Uterus (tissue), 4 donors: Measurements from ENCODE around the gene UFSP1. TPM values are rescaled to one million over a fixed set of nuclear protein-coding genes. Genes with fewer than 3 reads are reported as not detected.

Experiments used
- DNase-seq, 2 donors: peaks; one replicate each; pipeline ENCODE4 v3.0.0-alpha.2; 2019 to 2020
- H3K27ac ChIP-seq, 2 donors: fragments of 200-600 bp; sonication (generic); 1 replicate in 1 of 2; 2 replicates in 1 of 2; pipeline ENCODE4 v1.5.1; 2016 to 2018
- H3K27me3 ChIP-seq, 2 donors: fragments of 200-600 bp; sonication (generic); one replicate each; pipeline ENCODE4 v1.5.1; 2018 to 2019; ENCODE audit warnings: control low read depth in 1 of 2
- H3K36me3 ChIP-seq, 2 donors: fragments of 200-600 bp; sonication (generic); one replicate each; pipeline ENCODE4 v1.5.1; 2019; ENCODE audit warnings: control low read depth in 1 of 2
- H3K4me1 ChIP-seq, 2 donors: fragments of 200-600 bp; sonication (generic); one replicate each; pipeline ENCODE4 v1.5.1; 2018 to 2019; ENCODE audit warnings: control low read depth in 1 of 2
- H3K4me3 ChIP-seq, 2 donors: fragments of 200-600 bp; sonication (generic); 1 replicate in 1 of 2; 2 replicates in 1 of 2; pipeline ENCODE4 v1.5.1; 2018 to 2019; ENCODE audit warnings: mild to moderate bottlenecking in 1 of 2
- H3K9me3 ChIP-seq, 2 donors: fragments of 200-600 bp; sonication (generic); one replicate each; pipeline ENCODE4 v1.5.1; 2019; ENCODE audit warnings: control low read depth in 1 of 2
- POLR2A ChIP-seq, 2 donors: fragments of 450-650 bp; IDR thresholded peaks; one replicate each; pipeline ENCODE4 v1.6.1; 2016; ENCODE audit warnings: antibody characterized with exemption in 2 of 2, mild to moderate bottlenecking in 1 of 2, moderate library complexity in 1 of 2
- intact Hi-C: fragments of 100-400 bp; cut with DNase I; formaldehyde crosslinking; loops from one replicate; pipeline ENCODE4 v1.15.1; 2023; ENCODE audit warnings: low total_unique reads
- total RNA-seq, 4 donors: library from RNA; depleted of rRNA in 3 of 4; stranded (reverse); fragments of >200 nt in 3 of 4; gene quantifications; one replicate each; pipeline versions ENCODE4 v1.1.0 to v1.2.4, GENCODE V29; 2014 to 2023
- TF ChIP-seq, protein P1 (sequence below), 4 experiments: fragments of 200-600 bp in 2 of 4; fragments of 450-650 bp in 2 of 4; sonication (generic) in 2 of 4; IDR thresholded peaks; one replicate each; pipeline ENCODE4 v1.5.1; 2016 to 2019; ENCODE audit warnings: antibody characterized with exemption in 4 of 4, mild to moderate bottlenecking in 2 of 4, moderate library complexity in 1 of 4
- donor health status: DM: yes; HTN: yes; CAD: no.

UFSP1 gene
- total RNA-seq, 4 donors from 2014 or later: 4.8 to 9.7 (median 5.0) TPM; not detected in 1

- H3K27ac ChIP-seq: no peak overlapping the region
- H3K4me1 ChIP-seq: no peaks in the 10 kb centered on the region
- no peaks in the 10 kb centered on the region for H3K27me3 ChIP-seq
- no peaks in the 10 kb centered on the region for H3K9me3 ChIP-seq
- intact Hi-C loops: no loop called here
- no peak overlapping the region for H3K4me3 ChIP-seq
- no peaks in the 10 kb centered on the region for H3K36me3 ChIP-seq
- TF ChIP-seq POLR2A (IDR thresholded peaks at IDR 0.05): no peak
- TF ChIP-seq, protein P1, sequence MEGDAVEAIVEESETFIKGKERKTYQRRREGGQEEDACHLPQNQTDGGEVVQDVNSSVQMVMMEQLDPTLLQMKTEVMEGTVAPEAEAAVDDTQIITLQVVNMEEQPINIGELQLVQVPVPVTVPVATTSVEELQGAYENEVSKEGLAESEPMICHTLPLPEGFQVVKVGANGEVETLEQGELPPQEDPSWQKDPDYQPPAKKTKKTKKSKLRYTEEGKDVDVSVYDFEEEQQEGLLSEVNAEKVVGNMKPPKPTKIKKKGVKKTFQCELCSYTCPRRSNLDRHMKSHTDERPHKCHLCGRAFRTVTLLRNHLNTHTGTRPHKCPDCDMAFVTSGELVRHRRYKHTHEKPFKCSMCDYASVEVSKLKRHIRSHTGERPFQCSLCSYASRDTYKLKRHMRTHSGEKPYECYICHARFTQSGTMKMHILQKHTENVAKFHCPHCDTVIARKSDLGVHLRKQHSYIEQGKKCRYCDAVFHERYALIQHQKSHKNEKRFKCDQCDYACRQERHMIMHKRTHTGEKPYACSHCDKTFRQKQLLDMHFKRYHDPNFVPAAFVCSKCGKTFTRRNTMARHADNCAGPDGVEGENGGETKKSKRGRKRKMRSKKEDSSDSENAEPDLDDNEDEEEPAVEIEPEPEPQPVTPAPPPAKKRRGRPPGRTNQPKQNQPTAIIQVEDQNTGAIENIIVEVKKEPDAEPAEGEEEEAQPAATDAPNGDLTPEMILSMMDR (IDR thresholded peaks at IDR 0.05): no peak
- no peak for DNase-seq
Observed at GRCh38 chr7:100882201-100882600, 7.3 kb downstream of the UFSP1 start.

DNA sequence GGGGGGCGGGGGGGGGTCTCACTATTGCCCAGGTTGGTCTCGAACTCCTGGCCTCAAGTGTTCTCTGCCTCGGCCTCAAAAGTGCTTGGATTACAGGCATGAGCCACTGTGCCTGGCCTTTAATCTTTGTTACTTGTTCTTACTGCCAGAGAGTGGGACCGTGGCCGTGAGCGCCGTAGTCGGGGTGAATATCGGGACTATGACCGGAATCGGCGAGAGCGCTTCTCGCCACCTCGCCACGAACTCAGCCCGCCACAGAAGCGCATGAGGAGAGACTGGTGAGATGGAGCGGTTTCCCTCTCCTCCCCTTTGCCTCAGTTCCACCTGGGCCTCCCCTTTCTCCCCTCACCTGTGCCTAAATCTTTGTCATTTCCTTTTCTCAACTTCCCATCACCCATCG is 8.4 kb downstream of the UFSP1 start:
- H3K9me3 ChIP-seq: no peaks in the 10 kb centered on the region
- intact Hi-C loops: no loop called here
- no peak for DNase-seq
- H3K4me1 ChIP-seq: peaks cover 0 to under 1% of the 10 kb centered on the region in 2 donors
- no peaks in the 10 kb centered on the region for H3K36me3 ChIP-seq
- H3K27ac ChIP-seq: no peak overlapping the region
- no peaks in the 10 kb centered on the region for H3K27me3 ChIP-seq
- no peak for TF ChIP-seq POLR2A (IDR thresholded peaks at IDR 0.05)
- TF ChIP-seq, protein P1 (IDR thresholded peaks at IDR 0.05): no peak
- no peak overlapping the region for H3K4me3 ChIP-seq

- DNase-seq: no peak
- Histone ChIP-seq H3K9me3 (no peaks in the 10 kb centered on the region), H3K36me3 (no peaks in the 10 kb centered on the region), H3K4me3 (no peak overlapping the region), H3K4me1 (peaks cover 0 to 6% of the 10 kb centered on the region in 2 donors), H3K27me3 (no peaks in the 10 kb centered on the region), H3K27ac (no peak overlapping the region)
- TF ChIP-seq POLR2A (IDR thresholded peaks at IDR 0.05): no peak
- TF ChIP-seq, protein P1 (IDR thresholded peaks at IDR 0.05): no peak
- intact Hi-C loops: no loop called here
Observed at GRCh38 chr7:100880645-100881044, 8.9 kb downstream of the UFSP1 start.

- intact Hi-C loops: no loop called here
- TF ChIP-seq, protein P1 (IDR thresholded peaks at IDR 0.05): no peak
- no peak for TF ChIP-seq POLR2A (IDR thresholded peaks at IDR 0.05)
- Histone ChIP-seq H3K4me3 (no peak overlapping the region), H3K9me3 (no peaks in the 10 kb centered on the region), H3K27me3 (no peaks in the 10 kb centered on the region), H3K4me1 (peaks cover 0 to 6% of the 10 kb centered on the region in 2 donors), H3K27ac (no peak overlapping the region), H3K36me3 (no peaks in the 10 kb centered on the region)
- DNase-seq: no peak
Observed at GRCh38 chr7:100879685-100880261, 9.7 kb downstream of the UFSP1 start.

DNA sequence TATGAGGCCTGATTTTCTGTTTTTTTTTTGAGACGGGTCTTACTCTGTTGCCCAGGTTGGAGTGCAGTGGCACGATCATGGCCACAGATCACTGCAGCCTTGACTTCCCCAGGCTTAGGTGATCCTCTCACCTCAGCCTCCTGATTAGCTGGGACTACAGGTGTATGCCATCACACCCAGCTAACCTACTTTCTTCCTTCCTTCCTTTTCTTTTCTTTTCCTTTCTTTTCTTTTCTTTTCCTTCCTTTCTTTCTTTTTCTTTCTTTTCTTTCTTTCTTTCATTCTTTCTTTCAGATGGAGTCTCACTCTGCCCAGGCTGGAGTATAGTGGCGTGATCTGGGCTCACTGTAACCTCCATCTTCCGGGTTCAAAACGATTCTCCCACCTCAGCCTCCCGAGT is 10.8 kb downstream of the UFSP1 start:
- Histone ChIP-seq H3K27me3 (no peaks in the 10 kb centered on the region), H3K4me1 (peaks cover 0 to 13% of the 10 kb centered on the region in 2 donors), H3K9me3 (no peaks in the 10 kb centered on the region), H3K4me3 (no peak overlapping the region), H3K36me3 (no peaks in the 10 kb centered on the region), H3K27ac (no peak overlapping the region)
- DNase-seq: no peak
- intact Hi-C loops: no loop called here
- TF ChIP-seq POLR2A (IDR thresholded peaks at IDR 0.05): no peak

DNA sequence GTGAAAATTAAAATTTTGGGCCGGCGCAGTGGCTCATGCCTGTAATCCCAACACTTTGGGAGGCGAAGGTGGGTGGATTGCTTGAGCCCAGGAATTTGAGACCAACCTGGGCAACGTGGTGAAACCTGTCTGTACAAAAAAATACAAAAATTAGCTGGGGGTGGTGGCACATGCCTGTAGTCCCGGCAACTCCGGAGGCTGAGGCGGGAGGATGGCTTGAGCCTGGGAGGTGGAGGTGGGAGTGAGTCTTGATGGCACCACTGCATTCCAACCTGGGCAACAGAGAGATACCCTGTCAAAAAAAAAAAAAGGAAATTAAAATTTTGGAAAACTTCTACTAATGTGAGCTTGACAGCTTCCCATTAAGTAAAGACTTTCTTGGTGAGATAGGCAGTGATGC is 11.5 kb downstream of the UFSP1 start:
- TF ChIP-seq, protein P1 (IDR thresholded peaks at IDR 0.05): no peak
- TF ChIP-seq POLR2A (IDR thresholded peaks at IDR 0.05): no peak
- intact Hi-C loops: no loop called here
- H3K27me3 ChIP-seq: no peaks in the 10 kb centered on the region
- H3K27ac ChIP-seq: no peak overlapping the region
- no peaks in the 10 kb centered on the region for H3K36me3 ChIP-seq
- DNase-seq: no peak
- no peak overlapping the region for H3K4me3 ChIP-seq
- no peaks in the 10 kb centered on the region for H3K9me3 ChIP-seq
- H3K4me1 ChIP-seq: peaks cover 0 to 13% of the 10 kb centered on the region in 2 donors
